Fibroblast of lung (primary cell): ENCODE data around the gene CYP19A1.

ENCODE experiments used
- CTCF ChIP-seq, 2 donors: IDR thresholded peaks in 1 of 2; conservative IDR thresholded peaks in 1 of 2; 1 replicate in 1 of 2; 2 replicates in 1 of 2; pipeline ENCODE4 v1.5.1; 2011 to 2012; ENCODE audit warnings: low read length in 2 of 2, control low read depth in 1 of 2, inconsistent platforms in 1 of 2, low read depth in 1 of 2, mild to moderate bottlenecking in 1 of 2
- EZH2 ChIP-seq: IDR thresholded peaks from 2 replicates; pipeline ENCODE4 v1.5.1; 2012; ENCODE audit warnings: low read length, control low read depth, mild to moderate bottlenecking; ENCODE audit errors: missing control alignments

GRCh38 chr15:51342227-51342999 is 4.0 kb upstream of the CYP19A1 start:
- TF ChIP-seq CTCF (conservative IDR thresholded peaks at IDR 0.05 in 1 of 2, IDR thresholded peaks at IDR 0.05 in 1 of 2; ENCODE audit: low read depth in 1 of 2, low read length in 2 of 2), result no peak
- TF ChIP-seq EZH2, result no peak
